Hepatocyte (in vitro differentiated cells): ENCODE data around the gene PRDX6.

ENCODE experiments used
- EZH2phosphoT487 ChIP-seq: fragments of 200-600 bp; sonication (generic); IDR thresholded peaks from one replicate; pipeline ENCODE4 v1.6.1; 2018; ENCODE audit warnings: antibody characterized with exemption, mild to moderate bottlenecking, low read depth, moderate library complexity; ENCODE audit not compliant: unreplicated experiment, severe bottlenecking
- TF ChIP-seq, protein P1 (sequence below): fragments of 200-600 bp; sonication (generic); IDR thresholded peaks from 2 replicates; pipeline ENCODE4 v1.5.1; 2016; ENCODE audit warnings: antibody characterized with exemption, mild to moderate bottlenecking; ENCODE audit not compliant: poor library complexity

DNA sequence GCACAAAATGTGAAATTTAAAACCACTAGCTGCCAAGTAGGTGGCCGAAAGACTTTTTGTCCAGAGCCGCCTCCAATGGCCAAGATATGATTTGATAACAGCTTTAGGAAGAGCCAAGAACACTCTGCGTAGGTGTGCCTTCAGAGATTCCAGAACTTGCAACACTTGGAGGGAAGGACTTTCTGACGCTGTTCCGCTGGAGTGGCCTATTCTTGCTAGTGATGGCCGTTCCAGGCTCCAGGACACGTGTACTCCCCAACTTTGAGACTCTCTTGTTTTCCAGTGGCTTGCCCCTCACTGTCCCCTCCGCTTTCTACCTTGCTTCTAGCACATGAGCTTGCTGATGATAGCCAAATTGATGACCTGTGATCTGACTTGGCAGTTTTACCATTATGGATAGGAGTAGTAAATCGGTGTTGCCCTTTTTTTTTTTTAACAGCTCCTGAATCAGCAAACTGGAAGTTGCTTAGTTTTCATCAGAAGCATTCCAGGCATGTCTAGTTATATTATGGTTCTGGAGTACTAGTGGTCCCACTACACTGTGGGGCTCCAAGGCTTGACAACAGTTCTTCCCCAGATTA is 1.0 kb downstream of the PRDX6 start:
- TF ChIP-seq EZH2phosphoT487: no peak
- TF ChIP-seq, protein P1, sequence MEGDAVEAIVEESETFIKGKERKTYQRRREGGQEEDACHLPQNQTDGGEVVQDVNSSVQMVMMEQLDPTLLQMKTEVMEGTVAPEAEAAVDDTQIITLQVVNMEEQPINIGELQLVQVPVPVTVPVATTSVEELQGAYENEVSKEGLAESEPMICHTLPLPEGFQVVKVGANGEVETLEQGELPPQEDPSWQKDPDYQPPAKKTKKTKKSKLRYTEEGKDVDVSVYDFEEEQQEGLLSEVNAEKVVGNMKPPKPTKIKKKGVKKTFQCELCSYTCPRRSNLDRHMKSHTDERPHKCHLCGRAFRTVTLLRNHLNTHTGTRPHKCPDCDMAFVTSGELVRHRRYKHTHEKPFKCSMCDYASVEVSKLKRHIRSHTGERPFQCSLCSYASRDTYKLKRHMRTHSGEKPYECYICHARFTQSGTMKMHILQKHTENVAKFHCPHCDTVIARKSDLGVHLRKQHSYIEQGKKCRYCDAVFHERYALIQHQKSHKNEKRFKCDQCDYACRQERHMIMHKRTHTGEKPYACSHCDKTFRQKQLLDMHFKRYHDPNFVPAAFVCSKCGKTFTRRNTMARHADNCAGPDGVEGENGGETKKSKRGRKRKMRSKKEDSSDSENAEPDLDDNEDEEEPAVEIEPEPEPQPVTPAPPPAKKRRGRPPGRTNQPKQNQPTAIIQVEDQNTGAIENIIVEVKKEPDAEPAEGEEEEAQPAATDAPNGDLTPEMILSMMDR: no peak
